DND-41 (cell line): ENCODE results near the gene ATF7IP.

Experiments
- CTCF ChIP-seq: IDR thresholded peaks from 2 replicates; pipeline ENCODE4 v1.5.1; 2012; ENCODE audit warnings: borderline replicate concordance, low read length, moderate library complexity, mild to moderate bottlenecking; ENCODE audit not compliant: poor library complexity, severe bottlenecking; ENCODE audit errors: extremely low read depth
- EZH2 ChIP-seq: IDR thresholded peaks from 3 replicates; pipeline ENCODE4 v1.6.1; 2012; ENCODE audit warnings: borderline replicate concordance, low read depth, mild to moderate bottlenecking, moderate library complexity, low read length, inconsistent platforms; ENCODE audit not compliant: severe bottlenecking

- no peak for TF ChIP-seq CTCF
- TF ChIP-seq EZH2: no peak
These were observed 182.1 kb downstream of the ATF7IP start for GRCh38 chr12:14547571-14547970.
